Skin epidermis (tissue), 12 donors: Measurements from ENCODE around the gene DMXL1.

Source experiments
- H3K27ac ChIP-seq, 21 experiments: fragments of 200-600 bp; sonication (generic) in 11 of 21; one replicate each; pipeline ENCODE4 v1.5.0; 2020; ENCODE audit warnings: mild to moderate bottlenecking in 3 of 21, inconsistent platforms in 2 of 21, moderate library complexity in 2 of 21
- H3K4me3 ChIP-seq, 7 experiments: fragments of 200-600 bp; sonication (generic) in 2 of 7; one replicate each; pipeline ENCODE4 v1.5.0; 2020; ENCODE audit warnings: inconsistent platforms in 2 of 7, mild to moderate bottlenecking in 2 of 7, moderate library complexity in 1 of 7

DMXL1 gene

GRCh38 chr5:119070828-119071560, at the start of gene DMXL1:
DMXL1 (plus strand) TSS chr5:119071087; CDS start chr5:119071570, 483 bp downstream.
- Histone ChIP-seq H3K27ac (peak within 1 kb of the TSS; percentile 64 to 97 (median 93)), H3K4me3 (peak within 1 kb of the TSS; percentile 80 to 95 (median 89))

DNA sequence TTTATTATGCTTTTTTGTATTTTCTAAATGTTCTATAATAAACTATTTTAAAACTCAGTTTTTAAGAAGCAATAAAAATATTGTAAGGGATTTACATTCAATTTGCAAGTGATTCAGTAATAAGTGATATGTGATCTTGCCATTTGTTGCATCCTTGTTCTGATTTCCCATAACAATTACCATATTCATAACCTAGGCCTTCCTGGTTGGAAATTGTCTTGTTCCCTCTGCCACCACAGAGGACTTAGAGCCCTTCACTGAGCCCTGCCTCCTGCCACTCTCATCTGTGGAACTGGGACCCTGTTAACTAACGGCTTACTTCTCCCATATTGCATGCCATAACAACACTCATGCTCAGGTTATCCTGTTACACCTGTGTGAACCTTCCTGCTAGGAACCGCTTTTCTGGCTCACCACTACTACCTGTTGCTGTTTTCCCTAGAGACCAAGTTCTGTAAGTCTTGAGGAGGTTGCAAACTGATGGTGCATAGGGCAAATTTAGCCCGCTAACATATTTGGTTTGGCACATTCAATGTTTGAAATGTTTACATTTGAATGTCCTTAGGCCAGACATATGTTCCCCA, 49.6 kb upstream of the DMXL1 start:
- Histone ChIP-seq H3K4me3 (no peak overlapping the region), H3K27ac (no peak overlapping the region)

GRCh38 chr5:119022017-119022745, 48.7 kb upstream of the DMXL1 start:
- no peak overlapping the region for H3K27ac ChIP-seq
- no peak overlapping the region for H3K4me3 ChIP-seq

- Histone ChIP-seq H3K4me3 (no peak overlapping the region), H3K27ac (no peak overlapping the region)
These were observed 48.1 kb upstream of the DMXL1 start for GRCh38 chr5:119022773-119023172.

- H3K27ac ChIP-seq: no peak overlapping the region
- H3K4me3 ChIP-seq: no peak overlapping the region
These were observed 42.3 kb upstream of the DMXL1 start for GRCh38 chr5:119028575-119028974.

DNA sequence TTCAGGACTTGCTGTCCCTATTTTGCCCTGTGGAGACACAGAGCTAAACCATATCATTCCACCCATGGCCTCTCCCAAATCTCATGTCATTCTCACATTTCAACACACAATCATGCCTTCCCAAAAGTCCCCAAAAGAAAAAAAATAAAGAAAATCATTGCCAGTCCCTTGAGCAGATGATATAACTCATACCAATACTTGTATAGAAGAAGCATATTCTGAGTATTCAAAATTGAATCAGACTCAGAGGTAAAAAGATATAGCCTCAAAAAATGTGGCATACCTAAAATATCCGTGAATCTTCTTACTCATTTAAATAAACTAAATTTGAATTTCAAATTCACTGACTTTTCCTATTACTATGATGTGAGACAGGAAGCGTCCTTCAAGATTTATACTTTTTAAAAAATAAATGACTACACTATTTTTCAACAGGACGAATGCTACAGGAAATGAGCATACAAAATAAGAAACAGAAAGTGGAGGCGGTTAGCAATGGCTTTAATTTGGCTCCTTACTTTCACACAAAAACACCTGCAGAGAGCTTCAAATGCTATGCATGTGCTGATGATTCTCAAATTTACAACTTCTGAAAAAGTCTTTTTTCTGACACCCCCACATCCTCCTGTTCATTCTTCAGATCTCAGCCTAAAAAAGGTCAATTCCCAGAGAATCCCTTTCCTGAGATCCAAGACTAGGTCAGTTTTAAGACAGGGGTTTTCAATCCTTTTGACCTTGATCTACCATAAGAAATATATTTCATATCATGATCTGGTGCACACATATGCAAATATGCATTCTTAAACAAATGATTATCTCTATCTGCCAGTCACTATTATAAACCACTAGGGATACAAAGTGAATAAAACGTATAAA, 39.6 kb upstream of the DMXL1 start:
- Histone ChIP-seq H3K27ac (peak overlapping the region in 2 of 21 experiments; percentile 29 to 69), H3K4me3 (no peak overlapping the region)

GRCh38 chr5:119031905-119032304, 39.0 kb upstream of the DMXL1 start:
- H3K27ac ChIP-seq: peak overlapping the region in 2 of 21 experiments; percentile 18 to 69
- H3K4me3 ChIP-seq: no peak overlapping the region

DNA sequence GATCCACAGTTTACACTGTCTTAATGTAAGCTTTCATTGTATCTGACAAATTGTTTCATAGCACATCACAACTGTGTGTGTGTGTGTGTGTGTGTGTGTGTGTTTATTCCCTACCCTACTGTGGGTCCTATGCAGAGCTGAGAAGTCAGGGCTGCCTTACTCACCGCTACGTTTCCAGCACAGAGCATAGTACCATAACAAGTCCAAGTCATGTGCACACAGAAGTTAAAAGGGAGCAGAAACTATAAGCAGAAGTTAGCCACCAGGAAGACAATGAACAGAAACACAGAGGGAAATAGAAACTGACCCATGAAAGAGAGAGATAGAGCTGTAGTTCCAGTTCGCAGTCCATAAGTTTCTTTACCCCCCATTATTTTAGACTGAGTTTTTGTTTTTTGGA, 38.2 kb upstream of the DMXL1 start:
- H3K27ac ChIP-seq: peak overlapping the region in 4 of 21 experiments; percentile 0 to 69 (median 30)
- H3K4me3 ChIP-seq: no peak overlapping the region

DNA sequence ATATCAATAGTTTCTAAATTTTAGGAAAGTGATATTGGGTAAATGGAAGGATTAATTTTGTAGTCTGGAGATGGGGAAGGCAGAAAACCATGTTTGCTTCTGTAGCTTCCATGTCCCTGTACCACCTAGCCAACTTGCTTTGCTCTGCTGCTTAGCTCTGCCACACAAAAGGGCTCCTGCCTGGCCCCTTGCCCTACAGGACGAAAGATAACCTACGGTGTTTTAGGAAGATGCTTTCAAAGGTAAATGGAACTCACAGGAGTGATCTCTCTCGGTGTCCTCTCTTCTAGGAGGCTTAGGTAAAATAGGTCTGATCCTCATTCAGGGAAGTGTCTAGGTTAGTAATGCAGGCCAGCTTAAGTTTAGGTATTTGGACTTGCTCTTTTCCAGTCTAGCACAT, 37.8 kb upstream of the DMXL1 start:
- Histone ChIP-seq H3K4me3 (no peak overlapping the region), H3K27ac (peak overlapping the region in 4 of 21 experiments; percentile 0 to 69 (median 30))

- Histone ChIP-seq H3K27ac (no peak overlapping the region), H3K4me3 (no peak overlapping the region)
These were observed 34.7 kb upstream of the DMXL1 start for GRCh38 chr5:119036101-119036762.

GRCh38 chr5:119037496-119038215, 33.2 kb upstream of the DMXL1 start:
- Histone ChIP-seq H3K4me3 (no peak overlapping the region), H3K27ac (no peak overlapping the region)

- Histone ChIP-seq H3K27ac (no peak overlapping the region), H3K4me3 (no peak overlapping the region)
These were observed 22.6 kb upstream of the DMXL1 start for GRCh38 chr5:119048246-119048645.

GRCh38 chr5:119049824-119050449, 20.9 kb upstream of the DMXL1 start:
- H3K27ac ChIP-seq: peak overlapping the region in 7 of 21 experiments; percentile 19 to 76 (median 45)
- H3K4me3 ChIP-seq: no peak overlapping the region

DNA sequence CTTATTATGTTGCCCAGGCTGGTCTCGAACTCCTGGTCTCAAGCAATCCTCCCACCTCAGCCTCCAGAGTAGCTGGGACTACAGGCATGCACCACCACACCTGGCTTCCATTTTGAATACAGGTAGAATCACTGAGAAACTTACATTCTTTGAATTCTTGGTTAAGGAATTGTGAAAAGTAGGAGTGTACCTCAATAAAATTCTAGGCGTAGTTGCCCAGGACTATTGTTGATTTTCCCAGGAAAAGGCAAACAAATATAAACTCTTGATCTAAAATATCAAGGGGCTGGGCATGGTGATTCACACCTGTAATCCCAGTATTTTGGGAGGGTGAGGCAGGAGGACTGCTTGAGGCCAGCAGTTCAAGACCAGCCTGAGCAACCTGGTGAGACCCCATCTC, 16.8 kb upstream of the DMXL1 start:
- Histone ChIP-seq H3K4me3 (no peak overlapping the region), H3K27ac (no peak overlapping the region)

- no peak overlapping the region for H3K4me3 ChIP-seq
- H3K27ac ChIP-seq: no peak overlapping the region
These were observed 15.6 kb upstream of the DMXL1 start for GRCh38 chr5:119055294-119055693.

GRCh38 chr5:119058979-119059529, 11.8 kb upstream of the DMXL1 start:
- no peak overlapping the region for H3K4me3 ChIP-seq
- no peak overlapping the region for H3K27ac ChIP-seq

DNA sequence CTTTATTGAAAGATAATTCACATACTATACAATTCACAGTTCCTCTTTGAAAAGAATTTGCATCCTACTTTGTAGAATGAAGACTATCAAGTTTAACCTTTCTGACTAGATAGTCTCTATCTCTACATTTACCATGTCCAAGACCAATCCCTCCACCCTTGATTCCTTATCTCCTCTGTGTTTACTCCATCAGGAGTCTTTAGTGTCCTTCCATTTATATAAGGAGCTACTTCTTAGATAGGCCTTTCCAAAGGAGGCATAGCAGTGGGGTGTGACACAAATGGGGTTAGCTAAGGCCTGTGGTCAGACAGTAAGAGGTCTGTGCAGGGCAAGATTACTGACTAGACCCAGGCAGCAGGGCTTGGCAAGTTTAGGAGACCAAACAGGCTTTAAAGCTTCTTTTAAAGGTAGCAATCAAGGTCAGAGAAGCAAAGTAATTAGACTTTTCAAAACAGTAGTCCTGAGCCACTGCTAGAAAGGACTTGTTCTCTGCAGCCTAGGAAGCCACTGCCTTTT, 11.1 kb upstream of the DMXL1 start:
- H3K27ac ChIP-seq: no peak overlapping the region
- H3K4me3 ChIP-seq: no peak overlapping the region
